DMS153 (cell line): ENCODE results near the gene TOMM6.
"Not testable (repeated sequence)": the region's sequence is repeated elsewhere in the genome, so short reads cannot be mapped to it uniquely, and the experiment has no call there.

Source experiments
- DNase-seq: peaks from one replicate; lab custom pipeline; 2025; lab: John Stamatoyannopoulos, UW

TOMM6 gene

DNA sequence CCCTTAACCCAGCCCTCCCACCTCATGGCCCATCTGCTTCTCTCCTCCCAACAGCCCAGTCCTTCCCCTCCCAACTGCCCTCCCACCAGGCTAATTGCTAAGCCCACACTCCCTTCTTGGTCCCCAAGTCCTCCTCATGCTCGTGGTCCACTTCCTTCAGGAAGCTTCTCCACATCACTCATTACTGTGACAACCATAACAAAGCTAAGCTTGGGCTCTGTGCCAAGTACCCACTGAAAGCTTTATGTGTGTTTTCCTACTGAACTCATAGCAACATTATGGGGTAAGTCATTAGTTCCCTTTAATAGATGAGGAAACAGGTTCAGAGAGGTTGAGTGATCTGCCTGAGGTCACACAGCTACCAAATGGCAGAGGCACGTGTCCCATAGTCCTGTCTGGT, 24.0 kb upstream of the TOMM6 start:
- DNase-seq, result no peak

DNA sequence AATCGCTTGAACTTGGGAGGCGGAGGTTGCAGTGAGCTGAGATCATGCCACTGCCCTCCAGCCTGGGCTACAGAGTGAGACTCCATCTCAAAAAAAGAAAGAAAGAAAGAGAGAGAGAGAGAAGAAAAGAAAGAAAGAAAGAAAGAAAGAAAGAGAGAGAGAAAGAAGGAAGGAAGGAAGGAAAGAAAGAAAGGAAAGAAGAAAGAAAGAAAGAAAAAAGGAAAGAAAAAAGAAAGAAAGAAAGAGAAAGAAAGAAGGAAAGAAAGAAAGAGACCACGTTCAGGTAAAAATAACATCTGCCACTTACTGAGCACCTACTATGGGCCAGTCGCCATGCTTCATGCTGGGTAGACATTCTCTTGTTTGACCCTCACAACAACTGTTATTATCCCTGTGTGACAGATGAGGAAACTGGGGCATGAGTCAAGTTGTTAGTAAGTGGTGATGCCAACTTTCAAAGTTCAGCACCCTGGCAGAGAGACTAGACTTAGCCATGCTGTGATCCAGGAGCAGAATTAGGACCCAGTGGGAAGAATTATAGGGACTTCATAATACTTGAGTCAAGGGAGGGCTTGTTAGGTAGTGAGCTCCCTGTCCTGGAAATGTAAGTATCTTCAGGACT, 21.3 kb upstream of the TOMM6 start:
- not testable (repeated sequence) for DNase-seq

DNA sequence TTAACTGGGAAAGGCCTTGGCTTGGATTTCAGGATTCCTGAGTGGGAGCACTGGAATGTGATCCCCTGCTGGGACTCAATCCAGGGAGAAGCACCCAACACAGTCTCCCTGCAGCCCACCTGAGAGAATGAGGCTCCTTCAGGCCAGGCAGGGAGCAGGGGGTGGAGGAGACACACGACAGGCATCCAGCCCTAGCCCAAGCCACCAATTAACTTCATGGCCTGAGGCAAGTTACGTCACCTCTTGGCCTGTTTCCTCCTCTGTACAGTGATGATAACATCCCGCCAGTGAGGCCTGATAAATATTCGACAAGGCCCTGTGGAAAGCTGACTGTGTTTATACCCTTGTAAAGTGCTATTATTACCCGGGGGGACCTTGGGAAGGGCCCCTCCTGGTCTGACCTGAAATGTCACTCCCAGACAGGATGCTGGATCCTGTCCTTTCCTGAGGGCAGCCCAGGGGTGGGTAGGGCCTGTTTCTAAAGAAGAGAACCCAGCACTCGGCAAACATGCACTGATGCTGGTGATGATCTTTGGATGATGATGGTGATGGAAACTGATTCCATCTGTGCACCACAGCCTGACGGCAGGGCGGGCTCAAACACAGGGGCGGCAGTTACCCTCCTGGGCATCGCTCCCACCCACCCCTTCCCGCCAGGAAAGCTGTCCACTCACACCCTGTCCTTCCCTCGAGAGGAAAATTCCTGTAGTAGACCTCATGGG, 20.2 kb upstream of the TOMM6 start:
- peak; percentile 34 for DNase-seq

DNA sequence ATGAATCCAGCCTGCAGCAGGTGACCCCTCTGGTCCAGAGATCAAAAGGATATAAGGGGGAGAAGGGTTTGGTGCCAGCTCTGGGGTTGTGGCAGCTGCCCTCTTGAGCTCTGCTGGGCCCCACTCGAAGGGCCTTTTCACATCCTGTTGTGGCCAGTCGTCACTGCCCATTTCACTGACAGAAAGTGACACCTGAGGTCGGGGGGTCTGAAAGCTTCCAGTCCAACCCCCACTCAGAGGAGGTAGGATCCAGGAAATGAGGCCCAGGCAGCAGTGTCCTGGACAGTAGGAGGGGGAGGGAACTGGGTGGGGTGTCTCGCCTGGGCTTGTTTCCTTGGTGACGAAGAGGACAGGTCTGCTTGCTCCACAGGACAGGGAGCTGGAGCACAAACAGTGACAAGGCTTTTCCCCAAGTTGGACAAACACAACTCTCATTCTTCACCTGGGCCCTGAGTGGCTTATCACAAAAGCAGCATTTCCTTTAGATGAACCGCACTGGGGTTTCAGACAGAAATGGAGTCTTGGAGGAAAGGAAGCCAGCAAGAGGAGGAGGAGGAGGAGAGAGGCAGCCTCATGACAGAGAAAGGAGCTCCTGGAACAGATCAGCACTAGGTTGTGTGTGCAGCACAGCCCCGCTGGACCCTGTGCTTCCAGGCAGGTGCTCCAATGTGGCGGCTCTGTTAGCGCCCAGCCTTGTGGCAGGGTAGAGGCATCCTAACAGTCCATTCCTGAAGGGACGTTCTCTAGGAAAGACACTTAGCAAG, 18.8 kb upstream of the TOMM6 start:
- DNase-seq, result peak; percentile 9

DNA sequence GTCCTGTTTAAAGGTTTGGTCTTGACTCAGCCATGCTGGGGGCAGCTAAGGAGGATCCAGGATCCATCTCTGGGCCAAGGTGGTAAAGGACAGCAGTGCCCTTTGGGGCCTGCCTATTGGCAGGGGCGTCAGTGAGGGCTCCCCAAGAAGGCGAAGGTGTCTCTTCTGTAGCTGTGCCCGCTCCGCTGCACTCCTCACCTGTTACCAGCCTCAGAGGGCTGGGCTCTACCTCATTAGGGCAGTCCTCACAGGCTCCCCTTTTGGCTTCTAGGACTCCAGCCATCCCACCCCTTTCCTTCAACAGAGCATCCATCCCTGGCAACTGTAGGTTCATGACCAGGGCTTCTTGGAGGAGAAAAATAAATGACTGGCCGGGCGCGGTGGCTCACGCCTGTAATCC, 18.1 kb upstream of the TOMM6 start:
- DNase-seq, result no peak

DNA sequence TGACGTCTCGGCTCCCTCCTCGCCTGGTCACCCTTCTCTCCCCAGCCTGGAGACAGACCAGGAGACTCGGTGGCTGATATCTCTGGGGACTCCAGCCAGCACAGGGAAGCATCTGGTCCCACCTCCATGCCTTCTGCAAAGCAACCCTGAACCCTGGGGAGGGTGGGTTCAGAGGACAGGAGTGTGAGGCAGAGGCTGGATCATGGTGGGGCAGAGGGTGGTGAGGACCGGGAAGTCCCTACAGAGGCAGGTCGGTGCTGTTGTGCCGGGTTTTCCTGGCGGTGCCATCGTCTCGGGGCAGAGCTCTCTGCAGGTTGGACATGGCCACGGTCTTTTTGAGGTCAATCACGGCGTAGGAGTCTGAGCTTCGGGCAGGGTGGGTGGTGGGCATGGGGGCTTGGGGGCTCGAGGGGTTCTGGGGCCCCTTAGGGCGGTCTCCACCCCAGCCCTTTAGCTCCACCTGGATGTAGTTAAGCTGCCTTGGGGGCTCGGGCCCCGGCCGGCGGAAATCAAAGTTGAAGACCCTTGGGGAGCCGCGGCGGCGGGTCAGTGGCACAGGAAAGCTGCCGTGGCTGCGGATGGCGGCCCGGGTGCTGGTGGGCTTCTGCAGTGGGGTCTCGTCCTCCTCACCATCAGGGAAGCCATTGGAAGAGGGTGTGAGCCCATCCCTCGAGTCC, 17.0 kb upstream of the TOMM6 start:
- DNase-seq, result no peak

DNA sequence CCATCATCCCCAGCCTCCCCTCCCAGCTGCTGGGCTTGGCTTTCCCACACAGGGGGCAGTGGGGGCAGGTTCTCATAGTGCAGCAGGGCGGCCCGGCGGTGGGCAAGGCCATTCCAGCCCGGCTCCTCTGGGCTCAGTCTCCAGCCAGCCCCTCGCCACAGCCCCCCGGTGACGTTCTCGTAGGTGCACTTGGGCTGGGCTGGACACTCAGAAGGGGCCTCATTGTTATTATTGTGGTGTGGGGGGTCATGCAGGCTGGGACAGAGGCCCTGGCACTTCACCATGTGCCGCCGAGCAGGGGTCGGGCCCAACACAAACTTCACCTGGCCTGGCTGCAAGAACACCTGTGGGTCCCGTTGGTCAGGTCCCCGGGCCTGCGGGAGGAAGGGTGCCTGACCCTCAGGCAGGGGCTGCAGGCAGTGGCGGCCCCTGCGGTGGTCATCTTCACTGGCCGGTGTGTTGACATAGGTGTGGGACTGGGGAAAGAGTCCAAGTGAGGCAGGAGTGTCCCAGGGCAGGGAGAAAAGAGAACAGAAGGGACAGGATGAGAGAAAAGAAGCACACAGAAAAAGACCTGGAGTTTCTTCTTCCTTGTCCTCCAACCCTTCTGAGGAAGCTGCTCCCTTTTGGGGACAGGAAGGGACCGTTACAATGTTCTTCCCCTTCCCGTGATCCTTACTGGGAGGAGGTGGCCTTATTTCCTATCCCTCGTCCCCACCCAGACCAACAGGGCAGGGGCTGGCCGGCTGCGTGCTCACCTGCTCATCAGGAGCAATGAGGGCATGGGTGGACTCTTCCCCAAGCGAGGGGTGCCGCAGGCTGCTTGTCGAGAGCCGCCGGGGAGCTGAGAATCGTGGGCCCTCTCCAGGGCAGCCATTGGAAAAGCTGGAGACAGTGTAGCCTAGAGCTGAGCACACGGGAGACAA, 16.2 kb upstream of the TOMM6 start:
- DNase-seq, result no peak

DNA sequence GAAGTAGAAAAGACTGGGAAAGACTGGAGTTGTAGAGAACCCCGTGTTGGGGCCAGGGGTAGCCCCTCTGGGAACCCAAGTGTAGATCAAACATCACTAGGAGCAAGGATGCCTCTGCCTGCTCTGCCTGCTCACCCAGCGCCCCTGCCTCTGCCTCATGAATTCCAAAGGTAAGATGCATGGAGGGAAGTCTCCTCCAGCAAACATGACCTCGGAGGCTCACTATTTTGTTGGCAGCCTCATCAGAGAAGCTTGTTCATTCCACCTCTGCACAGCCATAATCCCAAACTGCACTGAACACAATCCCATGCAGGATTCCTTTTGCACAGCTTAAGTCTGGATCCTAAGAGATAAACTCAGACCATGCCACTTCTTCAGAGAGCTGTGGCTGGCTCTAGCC, 12.7 kb upstream of the TOMM6 start:
- DNase-seq, result no peak

DNA sequence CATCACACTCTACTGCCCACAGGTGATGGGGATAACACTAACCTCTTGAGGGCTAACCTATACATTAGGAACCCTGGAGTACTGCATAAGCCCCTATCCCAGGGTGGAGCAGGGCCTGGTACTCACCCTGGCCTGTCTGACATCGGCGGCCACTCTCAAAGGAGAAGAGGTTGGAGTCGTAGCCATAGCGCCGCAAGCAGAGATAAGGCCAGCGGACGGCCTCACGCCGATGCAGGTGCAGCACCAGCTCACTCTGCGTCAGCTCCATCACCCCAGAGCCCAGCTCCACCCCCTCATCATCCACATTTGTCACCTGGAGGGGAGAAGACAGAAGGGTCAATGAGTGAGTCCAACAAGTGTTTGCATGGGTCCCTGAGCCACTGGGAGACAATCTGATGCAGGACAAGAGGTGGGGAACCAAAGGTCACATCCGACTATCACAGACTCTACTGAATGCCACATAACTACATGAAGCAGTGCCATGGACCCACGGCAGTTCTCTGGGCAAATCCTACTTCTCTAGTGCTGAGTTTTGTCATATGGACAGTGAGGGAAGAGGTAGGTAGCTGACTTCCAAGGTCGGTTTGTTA, 12.1 kb upstream of the TOMM6 start:
- DNase-seq, result no peak

DNA sequence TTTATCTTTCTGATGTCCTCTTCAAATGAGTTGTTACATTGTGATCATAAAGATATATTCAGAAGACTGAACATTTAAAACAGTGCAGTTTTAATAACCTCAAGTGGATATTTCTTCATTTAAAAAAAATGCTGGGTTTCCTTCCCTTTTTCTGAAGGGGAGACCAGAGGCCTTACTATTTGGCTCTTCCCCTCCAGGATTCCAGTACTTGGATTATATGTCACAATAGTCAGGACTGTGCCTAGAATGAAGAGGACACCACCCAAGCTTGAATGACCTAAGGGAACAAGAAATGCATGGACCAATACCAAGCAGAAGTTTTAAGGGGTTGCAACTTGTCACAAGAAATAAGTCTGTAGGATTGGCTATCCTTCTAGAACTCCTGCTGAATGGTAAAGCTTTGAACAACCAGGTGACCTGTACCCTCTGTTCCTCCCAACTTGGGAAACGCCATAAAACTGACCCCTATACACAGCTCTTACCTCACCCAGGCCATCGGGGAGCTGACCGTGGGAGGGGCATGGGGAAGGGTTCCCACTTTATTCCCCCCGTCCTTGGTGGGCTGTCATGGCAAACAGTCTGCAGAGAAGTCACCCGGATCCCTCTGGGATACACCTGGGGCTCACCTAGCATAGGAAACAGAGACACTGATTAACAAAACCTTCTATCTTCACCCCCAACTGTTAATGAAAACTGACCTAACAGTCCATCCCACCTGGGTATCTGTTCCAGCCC, 9.8 kb upstream of the TOMM6 start:
- no peak for DNase-seq

DNA sequence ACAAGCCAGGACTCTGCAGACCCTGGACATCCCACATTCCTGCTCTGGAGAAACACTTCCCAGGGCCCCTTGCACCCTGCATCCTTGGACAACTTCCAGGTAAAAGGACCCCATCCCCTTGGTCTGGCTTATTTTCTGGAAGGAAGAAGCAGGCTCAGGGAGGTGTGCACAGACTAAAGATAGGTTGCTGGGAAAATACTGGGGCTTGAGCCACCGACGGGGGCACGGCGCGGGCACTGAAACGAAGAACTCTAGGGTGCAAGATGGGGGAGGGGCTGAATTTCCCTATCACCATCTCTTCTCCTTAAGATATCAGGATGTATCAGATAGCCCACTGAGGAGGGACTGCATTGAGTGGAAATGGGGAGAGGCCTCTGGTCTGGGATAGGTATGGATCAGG, 8.6 kb upstream of the TOMM6 start:
- no peak for DNase-seq

DNA sequence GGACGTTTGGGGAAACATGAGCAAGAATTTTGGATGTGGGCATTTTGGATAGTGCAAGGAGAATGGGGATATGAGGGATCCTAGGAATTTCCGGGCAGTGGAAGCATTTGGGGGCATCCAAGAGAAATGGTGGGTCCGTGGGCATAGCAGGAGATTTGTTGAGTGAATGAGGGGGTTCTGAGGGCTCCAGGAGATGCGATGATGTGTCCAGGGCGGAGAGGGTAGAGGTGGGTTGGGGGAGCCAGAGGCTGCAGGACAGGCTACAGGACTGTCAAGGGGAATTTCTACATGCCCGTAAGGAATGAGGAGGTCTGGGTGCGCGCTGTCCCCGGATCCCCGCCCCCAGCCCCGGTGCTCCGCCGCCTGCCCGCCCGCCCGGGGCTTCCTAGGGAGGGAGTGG, 8.2 kb upstream of the TOMM6 start:
- DNase-seq, result no peak

DNA sequence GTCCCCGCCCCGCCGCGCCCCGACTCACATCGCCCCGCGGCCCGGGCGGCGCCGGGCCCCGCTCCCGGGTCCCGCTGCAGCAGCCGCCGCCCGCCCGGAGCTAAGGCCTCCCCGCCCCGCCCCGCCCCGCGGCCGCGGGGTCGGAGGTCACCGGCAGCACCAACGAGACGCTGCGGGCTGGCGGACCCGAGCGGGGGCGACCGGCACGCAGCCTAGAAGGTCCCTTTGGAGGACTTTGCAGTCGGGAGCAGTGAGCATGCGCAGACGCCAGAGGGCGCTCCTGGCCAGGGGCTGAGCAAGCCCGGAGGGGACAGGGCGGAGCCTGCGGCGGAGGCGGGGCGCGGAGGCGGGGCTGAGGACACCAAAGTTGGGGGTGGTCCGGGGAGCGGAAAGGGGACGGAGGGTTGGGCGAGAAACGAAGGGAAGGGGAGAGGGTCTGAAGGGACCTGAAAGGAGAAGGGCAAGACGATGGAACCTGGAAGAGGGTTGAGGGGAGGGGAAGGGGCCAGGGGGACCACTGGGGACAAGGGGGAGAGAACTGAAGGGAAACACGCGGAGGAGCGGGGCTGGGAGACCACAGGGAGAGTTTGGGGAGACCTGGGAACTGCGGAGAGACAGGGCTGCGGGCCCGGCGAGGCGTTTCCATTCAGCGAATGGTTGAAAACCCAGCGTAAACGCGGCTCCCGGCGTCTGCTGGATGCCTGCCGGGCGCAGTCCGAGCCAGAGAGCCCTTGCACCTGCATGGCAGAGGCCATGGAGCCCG, 7.5 kb upstream of the TOMM6 start, which contains the start of gene FRS3:
TSS of gene FRS3 (minus strand) at position 113 of the 763 bp plus-strand sequence. CDS start 2,913 bp downstream, outside the sequence.
- DNase-seq, result peak; percentile 86

DNA sequence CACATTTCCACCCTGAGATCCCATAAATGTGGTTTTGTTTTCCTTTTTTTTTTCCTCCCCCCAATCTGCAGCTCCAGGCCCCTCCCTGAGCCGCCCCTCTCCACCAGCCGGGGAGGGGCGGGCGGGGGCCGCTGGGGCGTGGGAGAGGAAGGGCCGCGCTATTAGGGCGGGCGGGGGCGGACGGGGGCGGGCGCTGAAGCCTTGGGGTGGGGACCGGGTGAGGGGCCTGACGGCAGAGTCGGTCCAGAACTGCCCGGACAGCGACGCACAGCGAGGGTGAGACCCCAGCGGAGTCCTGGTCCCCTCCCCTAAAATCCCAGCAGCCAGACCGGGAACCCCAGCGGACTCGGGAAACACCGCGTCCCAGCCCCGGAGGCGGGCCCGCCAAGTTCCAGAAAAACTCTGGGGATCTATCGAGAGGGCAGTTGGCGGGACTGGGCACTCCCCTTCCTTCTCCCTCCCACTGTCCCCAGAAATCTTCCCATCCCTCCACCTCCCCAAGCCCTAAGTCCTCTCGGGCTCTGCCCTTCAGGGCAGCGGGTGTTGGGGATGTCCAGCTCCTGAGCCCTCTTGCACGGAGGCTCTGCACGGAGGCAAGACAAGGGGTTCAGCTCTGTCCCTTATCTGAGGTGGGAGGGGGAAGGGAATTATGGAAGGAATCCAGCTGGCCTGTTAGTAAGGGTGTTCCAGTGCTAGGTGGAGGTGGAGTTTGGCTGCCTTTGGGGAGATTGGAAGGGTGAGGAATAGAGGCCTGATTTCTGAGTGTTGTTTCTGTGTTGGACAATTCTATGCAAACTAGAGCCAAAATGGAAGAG, 6.7 kb upstream of the TOMM6 start, which contains the start of gene PRICKLE4:
TSS of gene PRICKLE4 (plus strand) at position 232 of the 815 bp plus-strand sequence. CDS start 2,692 bp downstream, outside the sequence.
- DNase-seq, result no peak

DNA sequence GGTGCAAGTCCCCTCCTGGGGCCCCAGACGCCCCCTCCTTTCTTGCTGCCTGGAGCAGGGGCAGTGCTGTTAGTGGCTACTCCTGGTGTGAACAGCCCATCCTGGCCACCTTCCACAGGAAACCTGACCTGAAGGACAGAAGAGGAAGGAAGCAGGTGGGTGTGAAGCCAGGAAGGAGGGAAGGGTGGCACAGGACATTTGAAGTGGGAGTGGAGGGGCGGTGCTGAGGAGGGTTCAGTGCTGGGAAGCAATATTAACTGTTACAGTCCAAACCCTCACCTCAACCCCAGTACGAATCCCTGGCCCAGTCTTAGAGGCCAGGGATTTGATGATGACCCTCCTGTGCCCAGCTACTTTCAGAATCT, 6.1 kb upstream of the TOMM6 start:
- DNase-seq, result no peak

DNA sequence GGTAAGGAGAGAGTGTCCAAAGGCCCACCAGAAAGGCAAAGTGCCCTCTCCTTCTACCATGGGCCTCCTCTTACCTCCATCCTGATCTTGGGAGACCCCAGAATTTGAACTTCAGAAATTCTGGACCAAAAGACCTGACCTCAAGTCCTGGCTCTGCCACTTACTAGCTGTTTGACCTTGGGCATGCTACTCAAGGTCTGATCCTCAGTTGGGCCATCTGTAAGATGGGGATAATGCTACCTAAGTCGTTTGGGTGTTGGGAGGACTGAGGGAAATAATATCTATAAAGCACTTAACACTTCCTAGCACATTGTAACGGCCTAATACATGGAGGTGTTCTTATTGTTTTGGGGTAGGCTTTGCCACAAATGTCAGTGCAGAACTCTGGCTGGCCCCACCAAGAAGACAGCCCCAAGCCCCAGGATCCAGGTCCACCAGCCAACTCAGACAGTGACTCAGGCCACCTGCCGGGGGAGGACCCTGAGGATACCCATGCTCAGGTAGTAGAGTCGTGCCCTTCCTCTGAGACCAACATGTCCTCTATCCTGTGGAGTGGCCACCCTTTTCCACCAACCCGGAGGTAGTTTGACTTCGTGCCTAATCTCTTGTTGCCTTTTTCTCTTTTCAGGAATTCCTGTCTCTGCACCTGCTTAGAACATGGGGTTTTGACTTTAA, 4.3 kb upstream of the TOMM6 start:
- no peak for DNase-seq

DNA sequence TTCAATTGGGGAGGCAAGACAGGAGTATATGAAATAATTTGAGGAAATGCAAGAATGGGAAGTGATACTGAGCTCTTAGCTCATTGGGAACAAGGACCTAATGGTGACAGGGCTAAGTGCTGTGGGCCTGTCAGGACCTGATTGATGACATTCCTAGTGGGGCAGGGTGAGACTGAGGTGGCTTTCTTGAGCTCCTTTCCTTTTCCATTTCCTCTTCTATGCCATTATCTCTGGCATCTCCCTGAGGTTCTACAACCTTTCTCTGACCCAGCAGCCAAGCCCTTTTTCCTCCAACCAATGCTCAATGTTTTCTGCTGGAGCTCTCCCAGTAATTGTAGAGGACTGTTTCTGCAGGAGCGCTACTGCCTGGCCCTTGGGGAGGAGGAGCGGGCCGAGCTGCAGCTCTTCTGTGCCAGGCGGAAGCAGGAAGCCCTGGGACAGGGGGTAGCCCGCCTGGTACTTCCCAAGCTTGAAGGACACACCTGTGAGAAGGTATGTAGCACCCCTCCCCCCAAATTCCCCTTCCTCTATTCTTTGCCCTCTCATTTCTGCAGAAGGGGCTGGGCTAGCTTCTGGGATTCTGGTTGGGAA, 2.8 kb upstream of the TOMM6 start:
- DNase-seq, result no peak

DNA sequence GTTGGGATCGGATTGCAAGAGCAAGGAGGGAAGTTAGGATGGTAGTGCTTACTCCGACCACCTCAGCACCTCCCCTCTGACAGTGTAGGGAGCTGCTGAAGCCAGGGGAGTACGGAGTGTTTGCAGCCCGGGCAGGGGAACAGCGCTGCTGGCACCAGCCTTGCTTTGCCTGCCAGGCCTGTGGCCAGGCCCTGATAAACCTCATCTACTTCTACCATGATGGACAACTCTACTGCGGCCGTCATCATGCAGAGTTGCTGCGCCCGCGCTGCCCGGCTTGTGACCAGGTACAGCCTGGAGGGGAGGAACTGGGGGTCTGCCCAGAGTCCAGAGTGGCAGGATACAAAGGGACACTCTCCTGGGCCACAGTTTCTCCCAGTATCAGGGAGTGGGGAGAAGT, 2.2 kb upstream of the TOMM6 start:
- no peak for DNase-seq
